ENCODE results near the gene ZNF639.

ZNF639 gene

GRCh38 chr3:179278932-179279693 lies 43.7 kb upstream of the ZNF639 start:
- peaks cover 0 to 6% of the 10 kb centered on the region in 2 donors for H3K27me3 ChIP-seq
- no peaks in the 10 kb centered on the region for H3K4me1 ChIP-seq
- no peak for TF ChIP-seq CTCF (IDR thresholded peaks at IDR 0.05)
- H3K4me3 ChIP-seq: no peak overlapping the region
- no peak overlapping the region for H3K27ac ChIP-seq
- intact Hi-C loops (cut with DNase I; ENCODE audit: low total_unique reads): no loop called here
- H3K36me3 ChIP-seq: no peaks in the 10 kb centered on the region
- H3K9me3 ChIP-seq: no peaks in the 10 kb centered on the region
- no peak for DNase-seq

GRCh38 chr3:179279837-179280236 lies 43.0 kb upstream of the ZNF639 start:
- no peak for TF ChIP-seq CTCF (IDR thresholded peaks at IDR 0.05)
- H3K4me3 ChIP-seq: no peak overlapping the region
- DNase-seq: no peak
- peaks cover 0 to 6% of the 10 kb centered on the region in 2 donors for H3K27me3 ChIP-seq
- H3K9me3 ChIP-seq: no peaks in the 10 kb centered on the region
- intact Hi-C loops (cut with DNase I; ENCODE audit: low total_unique reads): no loop called here
- H3K27ac ChIP-seq: no peak overlapping the region
- no peaks in the 10 kb centered on the region for H3K36me3 ChIP-seq
- no peaks in the 10 kb centered on the region for H3K4me1 ChIP-seq

- TF ChIP-seq CTCF (IDR thresholded peaks at IDR 0.05): no peak
- no peak overlapping the region for H3K27ac ChIP-seq
- H3K9me3 ChIP-seq: no peaks in the 10 kb centered on the region
- intact Hi-C loops (cut with DNase I; ENCODE audit: low total_unique reads): no loop called here
- H3K36me3 ChIP-seq: no peaks in the 10 kb centered on the region
- no peak for DNase-seq
- no peak overlapping the region for H3K4me3 ChIP-seq
- H3K27me3 ChIP-seq: peaks cover 0 to 6% of the 10 kb centered on the region in 2 donors
- no peaks in the 10 kb centered on the region for H3K4me1 ChIP-seq
These were observed 41.0 kb upstream of the ZNF639 start for GRCh38 chr3:179281825-179282224.

GRCh38 chr3:179286331-179286730 lies 36.5 kb upstream of the ZNF639 start:
- DNase-seq: no peak
- Histone ChIP-seq H3K36me3 (no peaks in the 10 kb centered on the region), H3K9me3 (no peaks in the 10 kb centered on the region), H3K27me3 (no peaks in the 10 kb centered on the region), H3K4me3 (no peak overlapping the region), H3K27ac (no peak overlapping the region), H3K4me1 (no peaks in the 10 kb centered on the region)
- TF ChIP-seq CTCF (IDR thresholded peaks at IDR 0.05): no peak
- intact Hi-C loops (cut with DNase I; ENCODE audit: low total_unique reads): no loop called here

- Histone ChIP-seq H3K4me3 (no peak overlapping the region), H3K36me3 (no peaks in the 10 kb centered on the region), H3K9me3 (no peaks in the 10 kb centered on the region), H3K4me1 (no peaks in the 10 kb centered on the region), H3K27ac (no peak overlapping the region), H3K27me3 (no peaks in the 10 kb centered on the region)
- intact Hi-C loops (cut with DNase I; ENCODE audit: low total_unique reads): no loop called here
- TF ChIP-seq CTCF (IDR thresholded peaks at IDR 0.05): no peak
- no peak for DNase-seq
These were observed 34.0 kb upstream of the ZNF639 start for GRCh38 chr3:179288845-179289244.

Data from tibial artery (tissue), 4 donors.